HEK293 (cell line): ENCODE measurements around the gene C3orf80.

ENCODE experiments used
- BCL11A ChIP-seq: fragments of 450-650 bp; formaldehyde crosslinking; IDR thresholded peaks from 2 replicates; pipeline ENCODE4 v1.5.1; 2016; ENCODE audit warnings: low read depth, missing biosample characterization, missing genetic modification characterization
- FEZF1 ChIP-seq: fragments of 450-650 bp; formaldehyde crosslinking; IDR thresholded peaks from 2 replicates; pipeline ENCODE4 v1.5.1; 2016; ENCODE audit warnings: missing biosample characterization, missing genetic modification characterization
- INSM2 ChIP-seq: fragments of 450-650 bp; formaldehyde crosslinking; IDR thresholded peaks from 2 replicates; pipeline ENCODE4 v1.5.1; 2016; ENCODE audit warnings: missing biosample characterization, missing genetic modification characterization
- KLF10 ChIP-seq: fragments of 450-650 bp; IDR thresholded peaks from 2 replicates; pipeline ENCODE4 v1.5.1; 2018; ENCODE audit warnings: missing biosample characterization, mild to moderate bottlenecking, missing genetic modification characterization
- KLF16 ChIP-seq: fragments of 450-650 bp; formaldehyde crosslinking; IDR thresholded peaks from 2 replicates; pipeline ENCODE4 v1.5.1; 2017; ENCODE audit warnings: missing biosample characterization, missing genetic modification characterization
- SCRT1 ChIP-seq: fragments of 450-650 bp; formaldehyde crosslinking; IDR thresholded peaks from 2 replicates; pipeline ENCODE4 v1.5.1; 2016; ENCODE audit warnings: missing biosample characterization, missing genetic modification characterization, borderline replicate concordance
- TCF7L2 ChIP-seq: IDR thresholded peaks from 2 replicates; pipeline ENCODE4 v1.6.1; 2011; ENCODE audit warnings: low read depth, mild to moderate bottlenecking, inconsistent platforms, low read length, moderate library complexity, borderline replicate concordance
- ZBTB17 ChIP-seq: fragments of 450-650 bp; formaldehyde crosslinking; IDR thresholded peaks from 2 replicates; pipeline ENCODE4 v1.5.1; 2016; ENCODE audit warnings: missing biosample characterization, missing genetic modification characterization
- ZBTB48 ChIP-seq: fragments of 450-650 bp; formaldehyde crosslinking; IDR thresholded peaks from 2 replicates; pipeline ENCODE4 v1.5.1; 2016; ENCODE audit warnings: missing biosample characterization, missing genetic modification characterization
- ZFP37 ChIP-seq: fragments of 450-650 bp; formaldehyde crosslinking; IDR thresholded peaks from 2 replicates; pipeline ENCODE4 v1.5.1; 2016; ENCODE audit warnings: missing biosample characterization, missing genetic modification characterization
- ZNF138 ChIP-seq: fragments of 450-650 bp; formaldehyde crosslinking; IDR thresholded peaks from 2 replicates; pipeline ENCODE4 v1.5.1; 2016; ENCODE audit warnings: missing biosample characterization, missing genetic modification characterization, borderline replicate concordance
- ZNF146 ChIP-seq: fragments of 450-650 bp; formaldehyde crosslinking; IDR thresholded peaks from 2 replicates; pipeline ENCODE4 v1.5.1; 2016; ENCODE audit warnings: missing biosample characterization, missing genetic modification characterization
- ZNF16 ChIP-seq: fragments of 450-650 bp; formaldehyde crosslinking; IDR thresholded peaks from 2 replicates; pipeline ENCODE4 v1.5.1; 2016; ENCODE audit warnings: low read depth, missing biosample characterization, missing genetic modification characterization
- ZNF214 ChIP-seq: fragments of 450-650 bp; formaldehyde crosslinking; IDR thresholded peaks from 2 replicates; pipeline ENCODE4 v1.5.1; 2017; ENCODE audit warnings: missing biosample characterization, mild to moderate bottlenecking, missing genetic modification characterization, borderline replicate concordance
- ZNF24 ChIP-seq: fragments of 450-650 bp; formaldehyde crosslinking; IDR thresholded peaks from 2 replicates; pipeline ENCODE4 v1.5.1; 2016; ENCODE audit warnings: missing biosample characterization, missing genetic modification characterization
- ZNF366 ChIP-seq: fragments of 450-650 bp; formaldehyde crosslinking; conservative IDR thresholded peaks from 2 replicates; pipeline ENCODE4 v1.5.1; 2016; ENCODE audit warnings: missing biosample characterization, missing genetic modification characterization
- ZNF426 ChIP-seq: fragments of 450-650 bp; formaldehyde crosslinking; IDR thresholded peaks from 2 replicates; pipeline ENCODE4 v1.5.1; 2017; ENCODE audit warnings: missing biosample characterization, missing genetic modification characterization, mild to moderate bottlenecking, inconsistent platforms, moderate library complexity
- ZNF544 ChIP-seq: fragments of 450-650 bp; formaldehyde crosslinking; IDR thresholded peaks from 2 replicates; pipeline ENCODE4 v1.5.0; 2017; ENCODE audit warnings: missing biosample characterization, missing genetic modification characterization
- ZNF555 ChIP-seq: fragments of 450-650 bp; formaldehyde crosslinking; conservative IDR thresholded peaks from 2 replicates; pipeline ENCODE4 v1.5.1; 2017; ENCODE audit warnings: missing biosample characterization, mild to moderate bottlenecking, missing genetic modification characterization, inconsistent platforms
- ZNF596 ChIP-seq: fragments of 450-650 bp; IDR thresholded peaks from 2 replicates; pipeline ENCODE4 v1.5.0; 2018; ENCODE audit warnings: missing biosample characterization, mild to moderate bottlenecking, missing genetic modification characterization, moderate library complexity
- ZNF670 ChIP-seq: fragments of 450-650 bp; formaldehyde crosslinking; IDR thresholded peaks from 2 replicates; pipeline ENCODE4 v1.5.1; 2016; ENCODE audit warnings: missing biosample characterization, missing genetic modification characterization, low read depth
- ZNF707 ChIP-seq: fragments of 450-650 bp; formaldehyde crosslinking; IDR thresholded peaks from 2 replicates; pipeline ENCODE4 v1.5.1; 2016; ENCODE audit warnings: missing biosample characterization, missing genetic modification characterization
- ZNF768 ChIP-seq: fragments of 450-650 bp; formaldehyde crosslinking; IDR thresholded peaks from 2 replicates; pipeline ENCODE4 v1.5.1; 2018; ENCODE audit warnings: missing biosample characterization, mild to moderate bottlenecking, missing genetic modification characterization
- ZNF837 ChIP-seq: fragments of 450-650 bp; formaldehyde crosslinking; IDR thresholded peaks from 2 replicates; pipeline ENCODE4 v1.5.1; 2016; ENCODE audit warnings: missing biosample characterization, missing genetic modification characterization
- TF ChIP-seq, protein P1 (sequence below): fragments of 450-650 bp; formaldehyde crosslinking; IDR thresholded peaks from 2 replicates; pipeline ENCODE4 v1.5.1; 2016; ENCODE audit warnings: missing biosample characterization, missing genetic modification characterization, borderline replicate concordance
- TF ChIP-seq, protein P2 (sequence below): fragments of 450-650 bp; formaldehyde crosslinking; IDR thresholded peaks from 2 replicates; pipeline ENCODE4 v1.5.1; 2017; ENCODE audit warnings: missing biosample characterization, missing genetic modification characterization
- TF ChIP-seq, protein P3 (sequence below): fragments of 450-650 bp; formaldehyde crosslinking; IDR thresholded peaks from 2 replicates; pipeline ENCODE4 v1.5.1; 2016; ENCODE audit warnings: missing biosample characterization, missing genetic modification characterization
- TF ChIP-seq, protein P4 (sequence below): fragments of 450-650 bp; IDR thresholded peaks from 2 replicates; pipeline ENCODE4 v1.5.1; 2018; ENCODE audit warnings: missing biosample characterization, missing genetic modification characterization

Gene C3orf80

GRCh38 chr3:160180581-160181216, 44.5 kb upstream of the C3orf80 start (continued):
- TF ChIP-seq, protein P1, sequence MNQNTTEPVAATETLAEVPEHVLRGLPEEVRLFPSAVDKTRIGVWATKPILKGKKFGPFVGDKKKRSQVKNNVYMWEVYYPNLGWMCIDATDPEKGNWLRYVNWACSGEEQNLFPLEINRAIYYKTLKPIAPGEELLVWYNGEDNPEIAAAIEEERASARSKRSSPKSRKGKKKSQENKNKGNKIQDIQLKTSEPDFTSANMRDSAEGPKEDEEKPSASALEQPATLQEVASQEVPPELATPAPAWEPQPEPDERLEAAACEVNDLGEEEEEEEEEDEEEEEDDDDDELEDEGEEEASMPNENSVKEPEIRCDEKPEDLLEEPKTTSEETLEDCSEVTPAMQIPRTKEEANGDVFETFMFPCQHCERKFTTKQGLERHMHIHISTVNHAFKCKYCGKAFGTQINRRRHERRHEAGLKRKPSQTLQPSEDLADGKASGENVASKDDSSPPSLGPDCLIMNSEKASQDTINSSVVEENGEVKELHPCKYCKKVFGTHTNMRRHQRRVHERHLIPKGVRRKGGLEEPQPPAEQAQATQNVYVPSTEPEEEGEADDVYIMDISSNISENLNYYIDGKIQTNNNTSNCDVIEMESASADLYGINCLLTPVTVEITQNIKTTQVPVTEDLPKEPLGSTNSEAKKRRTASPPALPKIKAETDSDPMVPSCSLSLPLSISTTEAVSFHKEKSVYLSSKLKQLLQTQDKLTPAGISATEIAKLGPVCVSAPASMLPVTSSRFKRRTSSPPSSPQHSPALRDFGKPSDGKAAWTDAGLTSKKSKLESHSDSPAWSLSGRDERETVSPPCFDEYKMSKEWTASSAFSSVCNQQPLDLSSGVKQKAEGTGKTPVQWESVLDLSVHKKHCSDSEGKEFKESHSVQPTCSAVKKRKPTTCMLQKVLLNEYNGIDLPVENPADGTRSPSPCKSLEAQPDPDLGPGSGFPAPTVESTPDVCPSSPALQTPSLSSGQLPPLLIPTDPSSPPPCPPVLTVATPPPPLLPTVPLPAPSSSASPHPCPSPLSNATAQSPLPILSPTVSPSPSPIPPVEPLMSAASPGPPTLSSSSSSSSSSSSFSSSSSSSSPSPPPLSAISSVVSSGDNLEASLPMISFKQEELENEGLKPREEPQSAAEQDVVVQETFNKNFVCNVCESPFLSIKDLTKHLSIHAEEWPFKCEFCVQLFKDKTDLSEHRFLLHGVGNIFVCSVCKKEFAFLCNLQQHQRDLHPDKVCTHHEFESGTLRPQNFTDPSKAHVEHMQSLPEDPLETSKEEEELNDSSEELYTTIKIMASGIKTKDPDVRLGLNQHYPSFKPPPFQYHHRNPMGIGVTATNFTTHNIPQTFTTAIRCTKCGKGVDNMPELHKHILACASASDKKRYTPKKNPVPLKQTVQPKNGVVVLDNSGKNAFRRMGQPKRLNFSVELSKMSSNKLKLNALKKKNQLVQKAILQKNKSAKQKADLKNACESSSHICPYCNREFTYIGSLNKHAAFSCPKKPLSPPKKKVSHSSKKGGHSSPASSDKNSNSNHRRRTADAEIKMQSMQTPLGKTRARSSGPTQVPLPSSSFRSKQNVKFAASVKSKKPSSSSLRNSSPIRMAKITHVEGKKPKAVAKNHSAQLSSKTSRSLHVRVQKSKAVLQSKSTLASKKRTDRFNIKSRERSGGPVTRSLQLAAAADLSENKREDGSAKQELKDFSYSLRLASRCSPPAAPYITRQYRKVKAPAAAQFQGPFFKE (tag by site-specific recombination): no peak
- TF ChIP-seq, protein P2, sequence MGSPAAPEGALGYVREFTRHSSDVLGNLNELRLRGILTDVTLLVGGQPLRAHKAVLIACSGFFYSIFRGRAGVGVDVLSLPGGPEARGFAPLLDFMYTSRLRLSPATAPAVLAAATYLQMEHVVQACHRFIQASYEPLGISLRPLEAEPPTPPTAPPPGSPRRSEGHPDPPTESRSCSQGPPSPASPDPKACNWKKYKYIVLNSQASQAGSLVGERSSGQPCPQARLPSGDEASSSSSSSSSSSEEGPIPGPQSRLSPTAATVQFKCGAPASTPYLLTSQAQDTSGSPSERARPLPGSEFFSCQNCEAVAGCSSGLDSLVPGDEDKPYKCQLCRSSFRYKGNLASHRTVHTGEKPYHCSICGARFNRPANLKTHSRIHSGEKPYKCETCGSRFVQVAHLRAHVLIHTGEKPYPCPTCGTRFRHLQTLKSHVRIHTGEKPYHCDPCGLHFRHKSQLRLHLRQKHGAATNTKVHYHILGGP (tag by site-specific recombination): no peak
- TF ChIP-seq, protein P3, sequence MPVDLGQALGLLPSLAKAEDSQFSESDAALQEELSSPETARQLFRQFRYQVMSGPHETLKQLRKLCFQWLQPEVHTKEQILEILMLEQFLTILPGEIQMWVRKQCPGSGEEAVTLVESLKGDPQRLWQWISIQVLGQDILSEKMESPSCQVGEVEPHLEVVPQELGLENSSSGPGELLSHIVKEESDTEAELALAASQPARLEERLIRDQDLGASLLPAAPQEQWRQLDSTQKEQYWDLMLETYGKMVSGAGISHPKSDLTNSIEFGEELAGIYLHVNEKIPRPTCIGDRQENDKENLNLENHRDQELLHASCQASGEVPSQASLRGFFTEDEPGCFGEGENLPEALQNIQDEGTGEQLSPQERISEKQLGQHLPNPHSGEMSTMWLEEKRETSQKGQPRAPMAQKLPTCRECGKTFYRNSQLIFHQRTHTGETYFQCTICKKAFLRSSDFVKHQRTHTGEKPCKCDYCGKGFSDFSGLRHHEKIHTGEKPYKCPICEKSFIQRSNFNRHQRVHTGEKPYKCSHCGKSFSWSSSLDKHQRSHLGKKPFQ (tag by site-specific recombination): no peak
- TF ChIP-seq ZNF544 (tag by site-specific recombination) (no peak), KLF10 (tag by site-specific recombination) (no peak), TCF7L2 (peak; percentile 66), ZNF768 (tag by site-specific recombination) (peak; percentile 55; the same call in 1 of the 2 replicates), ZBTB17 (peak; percentile 70; the same call in 1 of the 2 replicates), ZNF366 (tag by site-specific recombination) (0 out of 2 replicates have a peak, but pooled peaks have one; percentile 37), ZNF670 (no peak), INSM2 (no peak), ZNF555 (no peak), KLF16 (tag by site-specific recombination) (peak; percentile 64; the same call in 1 of the 2 replicates), ZNF16 (tag by site-specific recombination) (no peak), SCRT1 (no peak), ZNF837 (no peak), ZNF138 (tag by site-specific recombination) (no peak), ZNF707 (tag by site-specific recombination) (no peak), BCL11A (tag by site-specific recombination) (no peak), ZNF214 (tag by site-specific recombination) (no peak), ZNF146 (tag by site-specific recombination) (no peak), ZBTB48 (tag by site-specific recombination) (no peak), FEZF1 (tag by site-specific recombination) (peak; percentile 79), ZFP37 (tag by site-specific recombination) (no peak), ZNF426 (tag by site-specific recombination) (no peak), ZNF596 (peak; percentile 62), ZNF24 (tag by site-specific recombination) (no peak)
- TF ChIP-seq, protein P4, sequence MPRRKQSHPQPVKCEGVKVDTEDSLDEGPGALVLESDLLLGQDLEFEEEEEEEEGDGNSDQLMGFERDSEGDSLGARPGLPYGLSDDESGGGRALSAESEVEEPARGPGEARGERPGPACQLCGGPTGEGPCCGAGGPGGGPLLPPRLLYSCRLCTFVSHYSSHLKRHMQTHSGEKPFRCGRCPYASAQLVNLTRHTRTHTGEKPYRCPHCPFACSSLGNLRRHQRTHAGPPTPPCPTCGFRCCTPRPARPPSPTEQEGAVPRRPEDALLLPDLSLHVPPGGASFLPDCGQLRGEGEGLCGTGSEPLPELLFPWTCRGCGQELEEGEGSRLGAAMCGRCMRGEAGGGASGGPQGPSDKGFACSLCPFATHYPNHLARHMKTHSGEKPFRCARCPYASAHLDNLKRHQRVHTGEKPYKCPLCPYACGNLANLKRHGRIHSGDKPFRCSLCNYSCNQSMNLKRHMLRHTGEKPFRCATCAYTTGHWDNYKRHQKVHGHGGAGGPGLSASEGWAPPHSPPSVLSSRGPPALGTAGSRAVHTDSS (tag by site-specific recombination): no peak
